Stimulated activated CD8-positive, alpha-beta memory T cell treated with anti-CD3 and anti-CD28 coated beads, Interleukin-4, amount 100 ng/mL, for 4 hours (primary cell): ENCODE results near the gene MOB3B.
A peak's percentile ranks its signal among the peaks of the same experiment; 100 is the strongest.

Source experiments
- DNase-seq, 2 donors: peaks; one replicate each; pipeline ENCODE4 v3.0.0-alpha.2; 2020; ENCODE audit warnings: low read depth in 2 of 2, low spot score in 1 of 2

Gene MOB3B

GRCh38 chr9:27541740-27542139 is 12.1 kb upstream of the MOB3B start:
- no peak for DNase-seq

GRCh38 chr9:27540502-27540901 is 10.9 kb upstream of the MOB3B start:
- DNase-seq, result no peak

GRCh38 chr9:27539479-27540441 is 10.1 kb upstream of the MOB3B start:
- DNase-seq, result no peak

DNA sequence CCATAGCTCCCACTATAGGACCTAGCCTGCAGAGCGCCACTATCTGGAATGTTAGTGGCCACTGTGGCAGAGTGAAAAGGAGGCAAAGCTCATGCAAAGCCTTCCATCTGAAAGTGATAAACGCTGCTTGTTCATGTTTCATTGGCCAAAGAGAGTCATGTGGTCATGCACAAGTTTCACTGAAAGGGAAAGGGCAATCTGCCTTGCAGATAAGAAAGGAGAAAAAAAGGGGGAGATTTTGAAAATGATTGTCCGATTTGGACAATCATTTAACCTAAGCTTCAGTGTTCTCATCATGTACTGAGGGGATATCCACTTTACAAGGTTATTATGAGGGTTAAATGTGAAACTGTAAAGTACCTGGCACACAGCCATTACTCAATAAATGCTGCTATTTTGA is 9.0 kb upstream of the MOB3B start:
- no peak for DNase-seq

- DNase-seq, result no peak
Observed at GRCh38 chr9:27537756-27538155, 8.1 kb upstream of the MOB3B start.

GRCh38 chr9:27537027-27537435 is 7.4 kb upstream of the MOB3B start:
- no peak for DNase-seq

DNA sequence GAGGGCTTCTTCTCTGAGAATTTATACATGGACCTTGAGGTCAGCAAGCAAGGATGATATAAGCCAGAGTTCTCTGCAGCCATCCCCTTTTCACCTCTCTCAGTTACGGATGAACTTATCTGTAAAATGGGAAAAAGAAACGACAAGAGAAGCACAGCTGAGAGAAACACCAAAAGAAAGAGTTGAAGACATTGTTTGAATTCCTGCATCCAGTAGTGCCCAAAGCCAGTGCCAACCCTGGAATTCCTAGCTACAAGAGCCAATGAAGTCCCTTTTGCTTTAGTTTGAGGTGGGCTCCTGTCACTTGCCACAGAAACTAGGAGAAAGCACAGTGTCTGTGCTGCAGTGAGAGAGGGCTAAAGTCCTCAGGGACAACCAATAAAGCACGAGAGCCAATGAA is 6.6 kb upstream of the MOB3B start:
- no peak for DNase-seq

- DNase-seq, result no peak
Observed at GRCh38 chr9:27535701-27536118, 6.1 kb upstream of the MOB3B start.

DNA sequence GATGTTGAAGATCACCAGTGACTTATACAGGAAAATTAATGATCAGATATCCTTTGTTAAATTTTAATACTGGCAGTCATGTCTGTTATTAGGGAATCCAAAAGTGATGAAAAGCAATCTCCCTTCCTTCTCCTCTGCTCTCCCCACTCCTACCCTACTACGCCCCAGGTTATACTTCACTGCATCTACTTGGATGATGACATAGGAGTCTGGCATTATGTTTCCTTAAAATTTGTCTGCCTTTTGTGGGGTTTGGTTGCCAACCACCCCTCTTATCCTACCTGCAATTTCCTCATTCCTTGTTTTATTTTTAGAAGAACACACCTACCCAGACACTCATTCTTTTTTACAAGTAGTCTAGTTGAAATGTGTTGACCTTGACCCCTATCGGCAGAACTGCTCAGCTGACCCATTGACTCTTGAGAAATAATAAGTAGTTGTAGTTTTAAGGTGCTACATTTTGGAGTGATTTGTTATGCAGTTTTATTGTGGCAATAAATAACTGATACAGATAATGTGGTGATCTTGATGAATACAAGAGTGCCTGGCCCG is 5.1 kb upstream of the MOB3B start:
- DNase-seq, result no peak

DNA sequence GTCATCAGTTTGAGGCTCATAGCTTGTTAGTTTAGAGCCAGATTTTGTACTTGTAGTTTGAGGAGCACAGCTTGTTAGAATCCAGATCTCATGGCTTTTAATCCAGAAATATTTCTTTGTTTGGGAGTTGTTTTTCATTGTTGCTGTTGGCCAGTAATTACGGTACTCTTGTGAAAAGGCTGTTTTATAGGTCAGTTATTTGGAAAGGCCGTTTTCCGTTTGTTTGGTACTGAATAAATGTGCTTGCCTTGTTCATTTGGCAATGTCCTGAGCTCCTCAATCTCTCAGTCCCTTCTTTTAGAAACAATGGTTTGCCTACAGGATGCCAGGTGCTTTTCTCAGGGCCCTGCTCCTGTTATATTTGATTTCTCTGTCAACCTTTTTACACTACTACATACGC is 4.5 kb upstream of the MOB3B start:
- no peak for DNase-seq

- no peak for DNase-seq
Observed at GRCh38 chr9:27533311-27533710, 3.7 kb upstream of the MOB3B start.

DNA sequence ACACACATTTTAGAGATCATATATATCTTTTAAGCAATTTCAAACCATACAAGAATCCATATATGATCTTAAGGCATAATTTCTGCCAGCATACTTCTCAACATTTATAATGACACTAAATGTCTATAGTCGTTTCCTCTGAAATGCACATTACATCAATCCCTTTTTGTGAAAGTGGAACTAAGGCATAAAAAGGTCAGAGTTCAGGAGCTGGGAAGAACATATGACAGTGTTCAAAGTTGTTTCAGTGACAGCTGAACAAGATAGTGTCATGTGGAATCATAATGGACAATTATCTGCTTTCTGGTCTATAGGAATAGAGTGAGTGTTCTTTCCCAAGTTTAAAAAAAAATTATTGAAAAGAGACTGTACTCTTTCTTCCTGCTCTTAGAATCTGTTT is 2.4 kb upstream of the MOB3B start:
- no peak for DNase-seq

- DNase-seq, result no peak
Observed at GRCh38 chr9:27530915-27531755, 1.5 kb upstream of the MOB3B start.

DNA sequence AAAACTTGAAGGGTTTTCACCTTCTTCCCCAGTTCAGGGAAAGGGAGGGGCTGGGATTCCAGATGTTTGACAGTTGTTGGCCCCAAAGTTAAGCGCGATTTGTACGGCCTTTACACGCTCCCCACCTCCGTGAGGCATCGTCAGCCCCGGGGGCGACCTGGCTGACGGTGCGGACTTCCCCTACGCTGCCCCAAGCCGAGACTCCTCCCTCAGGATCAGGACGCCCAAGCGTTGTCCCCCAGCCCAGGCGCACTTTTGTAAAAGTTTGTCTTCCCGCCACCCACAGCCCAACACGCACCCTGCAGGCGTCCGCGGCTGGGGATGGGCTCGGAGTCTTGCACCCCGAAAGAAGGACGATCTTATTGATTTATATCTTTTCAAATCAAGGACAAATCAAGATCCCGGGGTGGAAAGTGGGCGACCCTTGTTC is 713 bp downstream of the MOB3B start:
- peak in 1 of 2 donors; percentile 10 for DNase-seq

DNA sequence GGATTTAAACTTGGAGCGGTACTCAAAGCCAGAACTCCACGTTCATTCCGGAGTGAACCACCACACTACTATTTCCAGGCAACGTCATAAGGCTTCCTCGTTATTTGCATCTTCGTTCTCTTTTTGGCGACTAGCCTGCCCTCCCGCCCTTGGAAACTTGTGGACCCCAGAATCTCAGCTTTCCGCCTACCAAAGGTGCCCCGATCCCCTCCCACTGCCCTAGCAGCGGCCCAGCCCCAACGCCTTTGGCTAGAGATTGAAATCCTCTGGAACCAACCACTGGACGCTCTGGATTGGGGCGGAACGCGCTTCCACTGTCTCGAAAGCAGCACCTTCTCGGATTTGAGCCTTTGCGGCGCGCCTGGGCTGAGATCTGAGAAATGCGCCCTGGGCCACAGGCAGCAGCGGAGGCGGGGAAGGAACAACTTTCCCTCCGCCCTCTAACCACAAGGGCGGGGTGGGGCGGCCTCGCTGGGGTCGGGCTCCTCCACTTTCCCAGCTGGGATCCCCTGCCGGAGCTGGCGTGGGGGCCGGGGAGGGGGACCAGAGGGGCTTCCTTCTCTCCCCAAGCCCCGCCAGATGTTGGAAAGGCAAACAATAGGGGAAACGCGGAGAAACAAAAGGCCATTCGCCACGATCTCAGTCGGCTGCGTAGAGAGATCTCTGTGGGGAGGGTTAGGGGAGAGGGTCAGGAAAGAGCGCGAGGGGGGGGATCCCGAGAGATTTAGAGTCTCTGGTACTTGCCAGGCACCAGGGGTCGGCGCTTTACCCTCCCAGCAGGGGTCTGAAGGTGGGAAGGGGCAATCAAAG is 1.3 kb downstream of the MOB3B start:
- DNase-seq, result peak in 1 of 2 donors; percentile 12

GRCh38 chr9:27527702-27528075 is 1.9 kb downstream of the MOB3B start:
- no peak for DNase-seq

DNA sequence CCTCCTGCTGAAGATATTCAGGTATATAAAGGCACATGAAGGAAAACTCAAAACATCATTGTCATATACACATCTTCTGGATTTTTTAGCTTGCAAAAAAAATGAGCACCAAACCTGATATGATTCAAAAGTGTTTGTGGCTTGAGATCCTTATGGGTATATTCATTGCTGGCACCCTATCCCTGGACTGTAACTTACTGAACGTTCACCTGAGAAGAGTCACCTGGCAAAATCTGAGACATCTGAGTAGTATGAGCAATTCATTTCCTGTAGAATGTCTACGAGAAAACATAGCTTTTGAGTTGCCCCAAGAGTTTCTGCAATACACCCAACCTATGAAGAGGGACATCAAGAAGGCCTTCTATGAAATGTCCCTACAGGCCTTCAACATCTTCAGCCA is 5.4 kb downstream of the MOB3B start, which contains the start of gene IFNK:
TSS of gene IFNK (plus strand) at position 55 of the 400 bp plus-strand sequence. CDS start at position 102, 47 bp downstream.
- DNase-seq, result no peak

DNA sequence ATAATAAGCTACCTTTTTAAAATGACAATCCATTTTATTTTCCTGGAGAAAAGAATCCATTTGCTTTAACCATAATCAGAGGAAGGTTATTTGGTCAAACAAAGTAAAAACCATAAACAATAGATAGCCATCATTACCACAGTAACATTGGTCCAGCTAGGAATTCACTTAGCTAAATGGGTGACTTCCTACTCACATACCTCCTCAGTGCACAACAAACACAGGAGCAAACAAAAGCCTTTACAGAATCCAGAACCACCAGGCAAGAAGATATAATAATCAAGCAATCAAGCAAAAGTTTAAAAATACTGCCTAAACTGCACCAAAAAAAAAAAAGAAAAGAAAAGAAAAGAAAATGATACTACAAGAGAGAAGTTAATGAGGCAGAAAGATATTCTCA is 6.5 kb downstream of the MOB3B start:
- DNase-seq, result no peak

DNA sequence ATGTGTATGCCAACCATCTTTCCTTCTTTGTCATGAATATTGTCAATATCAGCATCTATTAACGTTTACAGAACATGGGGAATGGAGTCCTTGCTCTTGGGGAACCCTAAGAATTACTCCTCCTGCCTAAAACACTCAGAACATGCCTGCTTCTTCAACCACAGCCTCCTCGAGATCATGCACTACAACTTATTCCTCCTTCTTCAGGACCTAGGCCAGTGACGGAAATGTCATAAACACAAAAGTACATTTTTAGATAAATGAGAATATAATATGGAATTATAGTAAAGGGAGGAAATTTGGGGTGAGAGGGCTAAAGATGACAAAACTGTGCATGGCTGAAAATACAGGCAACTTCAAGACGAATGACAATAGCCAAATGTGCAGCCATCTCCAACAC is 8.6 kb downstream of the MOB3B start:
- no peak for DNase-seq
